Prostate gland (tissue), 2 donors: ENCODE results near the gene DRC3. TPM values are rescaled to one million over a fixed set of nuclear protein-coding genes. Genes with fewer than 3 reads are reported as not detected.

Source experiments
- DNase-seq: peaks from one replicate; pipeline ENCODE4 v3.0.0-alpha.2; 2019; ENCODE audit warnings: low spot score
- H3K27ac ChIP-seq, 2 donors: fragments of 200-600 bp; sonication (generic); 2 replicates each; pipeline ENCODE4 v1.5.1; 2017 to 2019
- H3K27me3 ChIP-seq: fragments of 200-600 bp; sonication (generic); replicated peaks from 2 replicates; pipeline ENCODE4 v1.5.1; 2019; ENCODE audit not compliant: insufficient read depth
- H3K36me3 ChIP-seq, 2 donors: fragments of 200-600 bp; sonication (generic); 1 replicate in 1 of 2; 2 replicates in 1 of 2; pipeline versions ENCODE4 v1.5.1 to v1.8.1; 2017 to 2019
- H3K4me1 ChIP-seq: fragments of 200-600 bp; sonication (generic); replicated peaks from 2 replicates; pipeline ENCODE4 v1.5.1; 2019
- H3K4me3 ChIP-seq, 2 donors: fragments of 200-600 bp; sonication (generic); 2 replicates each; pipeline ENCODE4 v1.5.1; 2017 to 2019
- H3K9me3 ChIP-seq: fragments of 200-600 bp; sonication (generic); 2 replicates; pipeline ENCODE4 v1.5.1; 2017
- POLR2A ChIP-seq: fragments of 450-650 bp; IDR thresholded peaks from one replicate; pipeline ENCODE4 v1.6.1; 2016; ENCODE audit warnings: antibody characterized with exemption, mild to moderate bottlenecking
- POLR2AphosphoS5 ChIP-seq: sonication (generic); formaldehyde crosslinking; IDR thresholded peaks from one replicate; pipeline ENCODE4 v1.6.1; 2017; ENCODE audit warnings: antibody characterized with exemption
- WGBS: methylation state at CpG from one replicate; pipeline ENCODE4 v1.1.5; 2018; 5-methylcytosine and 5-hydroxymethylcytosine counted together
- intact Hi-C: fragments of 100-400 bp; cut with DNase I; formaldehyde crosslinking; loops from one replicate; pipeline ENCODE4 v1.14.2; 2022
- total RNA-seq, 2 donors: library from RNA; depleted of rRNA; stranded (reverse); fragments of >200 nt; gene quantifications; one replicate each; pipeline ENCODE4 v1.1.0, GENCODE V29; 2016
- TF ChIP-seq, protein P1 (sequence below), 4 experiments: fragments of 200-600 bp in 2 of 4; fragments of 450-650 bp in 2 of 4; sonication (generic) in 2 of 4; IDR thresholded peaks; 1 replicate in 3 of 4; 2 replicates in 1 of 4; pipeline ENCODE4 v1.5.1; 2016 to 2019; ENCODE audit warnings: antibody characterized with exemption in 4 of 4, mild to moderate bottlenecking in 2 of 4, moderate library complexity in 2 of 4

Gene DRC3
- total RNA-seq, 2 donors from 2014 or later: 4.5 to 10.0 TPM

- Histone ChIP-seq H3K4me1 (no peaks in the 10 kb centered on the region), H3K9me3 (no peaks in the 10 kb centered on the region), H3K27me3 (no peaks in the 10 kb centered on the region), H3K36me3 (no peaks in the 10 kb centered on the region), H3K4me3 (no peak overlapping the region), H3K27ac (no peak overlapping the region)
- DNase-seq: no peak
- WGBS: 86% methylated on average over 2 of the region's 2 CpGs
- TF ChIP-seq, protein P1, sequence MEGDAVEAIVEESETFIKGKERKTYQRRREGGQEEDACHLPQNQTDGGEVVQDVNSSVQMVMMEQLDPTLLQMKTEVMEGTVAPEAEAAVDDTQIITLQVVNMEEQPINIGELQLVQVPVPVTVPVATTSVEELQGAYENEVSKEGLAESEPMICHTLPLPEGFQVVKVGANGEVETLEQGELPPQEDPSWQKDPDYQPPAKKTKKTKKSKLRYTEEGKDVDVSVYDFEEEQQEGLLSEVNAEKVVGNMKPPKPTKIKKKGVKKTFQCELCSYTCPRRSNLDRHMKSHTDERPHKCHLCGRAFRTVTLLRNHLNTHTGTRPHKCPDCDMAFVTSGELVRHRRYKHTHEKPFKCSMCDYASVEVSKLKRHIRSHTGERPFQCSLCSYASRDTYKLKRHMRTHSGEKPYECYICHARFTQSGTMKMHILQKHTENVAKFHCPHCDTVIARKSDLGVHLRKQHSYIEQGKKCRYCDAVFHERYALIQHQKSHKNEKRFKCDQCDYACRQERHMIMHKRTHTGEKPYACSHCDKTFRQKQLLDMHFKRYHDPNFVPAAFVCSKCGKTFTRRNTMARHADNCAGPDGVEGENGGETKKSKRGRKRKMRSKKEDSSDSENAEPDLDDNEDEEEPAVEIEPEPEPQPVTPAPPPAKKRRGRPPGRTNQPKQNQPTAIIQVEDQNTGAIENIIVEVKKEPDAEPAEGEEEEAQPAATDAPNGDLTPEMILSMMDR (IDR thresholded peaks at IDR 0.05): no peak
- no peak for TF ChIP-seq POLR2AphosphoS5
- no peak for TF ChIP-seq POLR2A
- intact Hi-C loops: loop anchor here (10.0 kb wide), 2 partner anchors 217 to 677 kb away; no protein-coding TSS in a partner anchor
These were observed 59.3 kb downstream of the DRC3 start for GRCh38 chr17:18031955-18032354.

- intact Hi-C loops: loop anchor here (10.0 kb wide), 2 partner anchors 219 to 679 kb away; no protein-coding TSS in a partner anchor
- Histone ChIP-seq H3K36me3 (no peaks in the 10 kb centered on the region), H3K4me3 (no peak overlapping the region), H3K27me3 (no peaks in the 10 kb centered on the region), H3K9me3 (no peaks in the 10 kb centered on the region), H3K27ac (no peak overlapping the region), H3K4me1 (no peaks in the 10 kb centered on the region)
- TF ChIP-seq POLR2A (no peak), POLR2AphosphoS5 (peak; percentile 89)
- TF ChIP-seq, protein P1 (IDR thresholded peaks at IDR 0.05): peak; percentile 15 to 88 (median 81)
- 25% methylated on average over 5 of the region's 5 CpGs for WGBS
- peak; percentile 73 for DNase-seq
These were observed 60.9 kb downstream of the DRC3 start for GRCh38 chr17:18033442-18034099.

DNA sequence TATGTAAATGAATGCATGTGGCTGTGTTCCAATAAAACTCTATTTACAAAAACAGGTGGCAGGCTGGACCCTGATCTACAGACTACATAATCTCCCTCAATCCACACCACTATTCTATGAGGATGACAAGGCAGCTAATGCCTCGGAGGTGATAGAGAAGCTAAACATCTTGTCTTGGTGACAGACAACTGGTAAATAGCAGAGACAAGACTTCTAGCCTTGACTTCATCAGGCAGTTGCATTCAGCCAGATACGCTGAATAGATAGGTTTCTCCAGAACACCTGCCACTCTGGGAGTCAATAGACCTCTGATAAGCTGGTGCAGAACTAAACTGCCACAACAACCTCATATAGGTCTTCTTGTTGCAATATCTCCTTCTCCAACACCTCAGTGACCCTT is 63.0 kb downstream of the DRC3 start:
- Histone ChIP-seq H3K4me3 (no peak overlapping the region), H3K36me3 (no peaks in the 10 kb centered on the region), H3K9me3 (no peaks in the 10 kb centered on the region), H3K27ac (no peak overlapping the region), H3K27me3 (no peaks in the 10 kb centered on the region), H3K4me1 (peaks cover 6% of the 10 kb centered on the region)
- 78% methylated on average over 2 of the region's 2 CpGs for WGBS
- intact Hi-C loops: loop anchor here (5.0 to 10.0 kb wide), 4 partner anchors 63 to 681 kb away; partner anchors contain the start of genes DRC3, RAI1 and TOM1L2
- TF ChIP-seq POLR2A (no peak), POLR2AphosphoS5 (no peak)
- TF ChIP-seq, protein P1 (IDR thresholded peaks at IDR 0.05): no peak
- DNase-seq: no peak

DNA sequence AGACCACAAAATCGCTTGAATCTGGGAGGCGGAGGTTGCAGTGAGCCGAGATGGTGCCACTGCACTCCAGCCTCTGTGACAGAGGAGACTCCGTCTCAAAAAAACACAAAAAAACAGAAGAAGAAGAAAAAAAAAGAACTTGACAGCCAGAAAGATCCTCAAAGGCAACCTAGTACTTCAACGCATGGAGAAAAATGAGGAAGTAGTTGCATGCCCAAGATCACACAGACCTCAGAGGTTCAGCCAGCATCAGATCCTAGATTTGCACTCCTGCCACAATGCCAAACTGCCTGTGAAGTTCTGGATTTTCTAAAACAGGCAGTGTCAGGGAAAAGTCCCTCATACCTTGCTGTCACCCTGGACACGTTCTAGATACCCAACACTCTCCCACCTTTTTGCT is 64.8 kb downstream of the DRC3 start:
- no peaks in the 10 kb centered on the region for H3K36me3 ChIP-seq
- 67% methylated on average over 6 of the region's 6 CpGs for WGBS
- peaks cover 10% of the 10 kb centered on the region for H3K4me1 ChIP-seq
- H3K27me3 ChIP-seq: no peaks in the 10 kb centered on the region
- TF ChIP-seq, protein P1 (IDR thresholded peaks at IDR 0.05): no peak
- no peak for TF ChIP-seq POLR2A
- TF ChIP-seq POLR2AphosphoS5: no peak
- H3K27ac ChIP-seq: no peak overlapping the region
- intact Hi-C loops: loop anchor here (5.0 to 10.0 kb wide), 4 partner anchors 65 to 683 kb away; partner anchors contain the start of genes DRC3, RAI1 and TOM1L2
- no peaks in the 10 kb centered on the region for H3K9me3 ChIP-seq
- no peak for DNase-seq
- no peak overlapping the region for H3K4me3 ChIP-seq
